OCI-LY7 (cell line): ENCODE results near the gene MAL. TPM values are rescaled to one million over a fixed set of nuclear protein-coding genes. Genes with fewer than 3 reads are reported as not detected.

Source experiments
- BruUV-seq: library from RNA; stranded (reverse); fragments of 400-500 nt; replicated peaks from 2 replicates; lab custom pipeline; 2021; lab: Mats Ljungman, UMichigan
- CTCF ChIA-PET: fragments of 300-600 bp; sonication (Branson Sonifier 250); formaldehyde crosslinking; loops from one replicate; lab custom pipeline; 2022; ENCODE audit warnings: antibody characterized with exemption; ENCODE audit not compliant: unreplicated experiment; lab: Charles Lee
- POLR2A ChIA-PET: fragments of 300-600 bp; sonication (Branson Sonifier 250); formaldehyde crosslinking; loops from one replicate; lab custom pipeline; 2022; ENCODE audit warnings: antibody characterized with exemption; lab: Charles Lee
- DNase-seq: peaks from one replicate; pipeline ENCODE4 v3.0.0-alpha.2; 2015; ENCODE audit warnings: low spot score
- H2AFZ ChIP-seq: fragments of 200-600 bp; sonication (generic), shearing (Covaris generic); 2 replicates; pipeline ENCODE4 v1.6.1; 2014; ENCODE audit warnings: mild to moderate bottlenecking, antibody characterized with exemption, low read length, moderate library complexity
- H3K27ac ChIP-seq: fragments of 200-600 bp; sonication (generic); 2 replicates; pipeline ENCODE4 v1.5.1; 2014; ENCODE audit warnings: mixed run types, low read depth, mild to moderate bottlenecking, moderate library complexity, low read length, inconsistent platforms; ENCODE audit not compliant: poor library complexity, severe bottlenecking
- H3K36me3 ChIP-seq: fragments of 200-600 bp; sonication (generic); 2 replicates; pipeline ENCODE4 v1.6.1; 2014; ENCODE audit warnings: mild to moderate bottlenecking, antibody characterized with exemption, low read length, moderate library complexity, mixed read lengths; ENCODE audit not compliant: insufficient read depth
- H3K4me1 ChIP-seq: fragments of 200-600 bp; sonication (generic); 2 replicates; pipeline ENCODE4 v1.5.1; 2014; ENCODE audit warnings: mild to moderate bottlenecking, low read length; ENCODE audit not compliant: insufficient read depth, poor library complexity, severe bottlenecking
- H3K4me2 ChIP-seq: fragments of 200-600 bp; sonication (generic); 2 replicates; pipeline ENCODE4 v1.6.1; 2014; ENCODE audit warnings: mild to moderate bottlenecking, low read length
- H3K4me3 ChIP-seq: fragments of 200-600 bp; sonication (generic); 2 replicates; pipeline ENCODE4 v1.5.1; 2014; ENCODE audit warnings: mild to moderate bottlenecking, low read depth, low read length; ENCODE audit not compliant: poor library complexity, severe bottlenecking
- H3K79me2 ChIP-seq: fragments of 200-600 bp; sonication (generic); 2 replicates; pipeline ENCODE4 v1.6.1; 2016; ENCODE audit warnings: low read depth, mild to moderate bottlenecking, low read length, moderate library complexity, mixed read lengths; ENCODE audit not compliant: insufficient read depth
- H3K9me2 ChIP-seq: fragments of 200-600 bp; sonication (generic); 2 replicates; pipeline ENCODE4 v1.6.1; 2016; ENCODE audit warnings: mild to moderate bottlenecking, low read length, mixed read lengths; ENCODE audit not compliant: insufficient read depth
- H3K9me3 ChIP-seq: fragments of 200-600 bp; sonication (generic); 2 replicates; pipeline ENCODE4 v1.6.1; 2014; ENCODE audit warnings: mild to moderate bottlenecking, mixed run types, low read length, mixed read lengths
- H4K20me1 ChIP-seq: fragments of 200-600 bp; sonication (generic); 2 replicates; pipeline ENCODE4 v1.6.1; 2014; ENCODE audit warnings: mild to moderate bottlenecking, antibody characterized with exemption, low read length, moderate library complexity, mixed read lengths; ENCODE audit not compliant: insufficient read depth
- CTCF ChIP-seq: fragments of 200-600 bp; sonication (generic); conservative IDR thresholded peaks from 2 replicates; pipeline ENCODE4 v1.5.1; 2014; ENCODE audit warnings: mild to moderate bottlenecking, antibody characterized with exemption, low read length, moderate library complexity, mixed read lengths
- EZH2phosphoT487 ChIP-seq: fragments of 200-600 bp; sonication (generic); IDR thresholded peaks from 2 replicates; pipeline ENCODE4 v1.6.1; 2018; ENCODE audit warnings: low read depth, borderline replicate concordance, mild to moderate bottlenecking, mixed run types, antibody characterized with exemption, low read length, moderate library complexity, mixed read lengths
- intact Hi-C: fragments of 100-400 bp; cut with micrococcal nuclease; formaldehyde crosslinking; loops from one replicate; pipeline ENCODE4 v1.10.0; 2022; ENCODE audit not compliant: unreplicated experiment
- total RNA-seq, 2 experiments: library from RNA; depleted of rRNA in 1 of 2; stranded (reverse); fragments of >200 nt in 1 of 2; shearing (Covaris generic) in 1 of 2; gene quantifications; 2 replicates each; pipeline ENCODE4 v1.2.3, GENCODE V29; 2014 to 2022

MAL gene
- total RNA-seq, 2 experiments from 2014 or later, result not detected

DNA sequence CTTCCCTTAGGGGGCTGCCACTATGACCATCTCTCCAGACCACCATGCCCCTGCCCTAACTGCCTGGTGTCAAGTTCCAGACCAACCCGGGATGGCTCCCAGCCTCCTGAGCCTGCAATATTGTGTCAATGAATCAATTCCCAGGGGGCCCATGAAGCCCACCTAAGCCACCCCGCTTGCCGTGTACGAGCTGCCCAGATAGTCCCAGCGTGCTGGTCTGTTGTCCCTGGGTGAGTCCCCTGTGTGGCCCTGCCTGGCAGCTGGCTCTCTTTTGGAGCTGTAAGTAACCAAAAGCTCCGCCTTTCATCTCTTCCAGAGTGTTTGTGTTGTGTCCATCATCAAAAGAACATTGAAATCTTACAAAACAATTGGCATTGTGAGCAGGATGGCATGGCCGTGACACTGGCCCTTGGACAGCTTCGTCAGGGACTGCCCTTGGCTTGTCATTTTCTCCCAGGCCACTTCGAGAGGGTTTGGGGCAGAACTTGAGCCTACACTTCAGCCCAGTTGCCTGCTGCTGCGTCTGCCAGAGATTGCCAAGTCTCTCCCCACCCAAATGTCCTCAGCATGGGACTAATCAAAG is 11.3 kb upstream of the MAL start:
- no peak for TF ChIP-seq EZH2phosphoT487
- TF ChIP-seq CTCF, result no peak
- Histone ChIP-seq H3K4me1 (no peaks in the 10 kb centered on the region), H2AFZ (no peak overlapping the region), H3K9me2 (no peaks in the 10 kb centered on the region), H3K79me2 (no peaks in the 10 kb centered on the region), H3K9me3 (no peaks in the 10 kb centered on the region), H3K36me3 (no peaks in the 10 kb centered on the region), H3K4me2 (no peak overlapping the region), H4K20me1 (no peaks in the 10 kb centered on the region), H3K27ac (no peak overlapping the region), H3K4me3 (no peak overlapping the region)
- CTCF ChIA-PET, result no interaction called here
- no peak for DNase-seq
- no TSS peak for BruUV-seq
- intact Hi-C loops, result no loop called here
- POLR2A ChIA-PET, result no interaction called here

- H3K9me2 ChIP-seq, result no peaks in the 10 kb centered on the region
- no peaks in the 10 kb centered on the region for H3K9me3 ChIP-seq
- no peaks in the 10 kb centered on the region for H3K4me1 ChIP-seq
- no peaks in the 10 kb centered on the region for H4K20me1 ChIP-seq
- ChIA-PET CTCF (no interaction called here), POLR2A (interaction anchor here (0.7 kb wide), 1 partner anchor 194 kb away, joined by 5 read pairs; no protein-coding TSS in a partner anchor)
- BruUV-seq, result no TSS peak
- H3K4me3 ChIP-seq, result no peak overlapping the region
- H2AFZ ChIP-seq, result no peak overlapping the region
- intact Hi-C loops, result no loop called here
- no peaks in the 10 kb centered on the region for H3K36me3 ChIP-seq
- H3K27ac ChIP-seq, result no peak overlapping the region
- H3K79me2 ChIP-seq, result no peaks in the 10 kb centered on the region
- no peak overlapping the region for H3K4me2 ChIP-seq
- TF ChIP-seq EZH2phosphoT487 (no peak), CTCF (no peak)
- DNase-seq, result no peak
These were observed 10.1 kb upstream of the MAL start for GRCh38 chr2:95015261-95015912.

GRCh38 chr2:95016616-95017015 is 8.9 kb upstream of the MAL start:
- Histone ChIP-seq H3K36me3 (no peaks in the 10 kb centered on the region), H4K20me1 (no peaks in the 10 kb centered on the region), H3K4me2 (no peak overlapping the region), H3K9me3 (no peaks in the 10 kb centered on the region), H3K27ac (no peak overlapping the region), H3K79me2 (no peaks in the 10 kb centered on the region), H3K9me2 (no peaks in the 10 kb centered on the region), H2AFZ (no peak overlapping the region), H3K4me1 (no peaks in the 10 kb centered on the region), H3K4me3 (no peak overlapping the region)
- ChIA-PET POLR2A (no interaction called here), CTCF (no interaction called here)
- no peak for DNase-seq
- no peak for TF ChIP-seq EZH2phosphoT487
- TF ChIP-seq CTCF, result no peak
- BruUV-seq, result no TSS peak
- intact Hi-C loops, result no loop called here
